ENCODE measurements around the gene EDIL3. TPM values are rescaled to one million over a fixed set of nuclear protein-coding genes. Genes with fewer than 3 reads are reported as not detected.
"Not testable (repeated sequence)": the region's sequence is repeated elsewhere in the genome, so short reads cannot be mapped to it uniquely, and the experiment has no call there.

EDIL3 gene
- total and polyA plus RNA-seq, 2 of the 13 experiments (the other 11 are each of a cell fraction or from before 2014, with no cell fraction given) = 0.01 TPM; not detected in 1

- Histone ChIP-seq H3K4me3 (replicated peaks in 1 of 3; ENCODE audit: insufficient read depth in 1 of 3, low read depth in 2 of 3, low read length in 3 of 3) (no peak overlapping the region), H3K4me1 (ENCODE audit: insufficient read depth, low read length) (no peaks in the 10 kb centered on the region), H2AFZ (ENCODE audit: low read length) (no peak overlapping the region), H3K9ac (ENCODE audit: insufficient read depth, low read depth, low read length) (no peak overlapping the region), H3K27me3 (ENCODE audit: control insufficient read depth in 1 of 2, insufficient read depth in 2 of 2, low read length in 2 of 2) (no peaks in the 10 kb centered on the region), H3K36me3 (replicated peaks in 1 of 2; ENCODE audit: control insufficient read depth in 1 of 2, insufficient read depth in 2 of 2, low read length in 2 of 2) (no peaks in the 10 kb centered on the region), H3K4me2 (ENCODE audit: low read depth, low read length) (no peak overlapping the region), H3K79me2 (ENCODE audit: insufficient read depth, low read length) (no peaks in the 10 kb centered on the region), H4K20me1 (ENCODE audit: insufficient read depth, low read length) (no peaks in the 10 kb centered on the region), H3K27ac (ENCODE audit: extremely low read length, insufficient read depth, low read length) (no peak overlapping the region), H3K9me3 (ENCODE audit: low read length) (no peaks in the 10 kb centered on the region)
- intact Hi-C loops (cut with micrococcal nuclease; ENCODE audit: unreplicated experiment) = no loop called here
- POLR2A ChIA-PET = no interaction called here
- no peak for TF ChIP-seq SSRP1 (CRISPR knock-in tag; IDR thresholded peaks at IDR 0.05)
- no peak for TF ChIP-seq ZNF333 (CRISPR knock-in tag; IDR thresholded peaks at IDR 0.05; ENCODE audit: borderline replicate concordance)
- peak; percentile 68 for TF ChIP-seq ATF7 (IDR thresholded peaks at IDR 0.05)
- no peak for TF ChIP-seq ATF7 (CRISPR knock-in tag; IDR thresholded peaks at IDR 0.05)
- no peak for TF ChIP-seq HOXA9 (CRISPR knock-in tag; IDR thresholded peaks at IDR 0.05; ENCODE audit: borderline replicate concordance)
- TF ChIP-seq HNF1B (CRISPR knock-in tag; IDR thresholded peaks at IDR 0.05) = no peak
- no peak for TF ChIP-seq ZNF20 (CRISPR knock-in tag; IDR thresholded peaks at IDR 0.05)
- no peak for TF ChIP-seq HOXD1 (CRISPR knock-in tag; IDR thresholded peaks at IDR 0.05)
- TF ChIP-seq CREB1 (IDR thresholded peaks at IDR 0.05) = no peak
- TF ChIP-seq CREB1 (CRISPR knock-in tag; IDR thresholded peaks at IDR 0.05) = no peak
- no peak for TF ChIP-seq DNMT1 (CRISPR knock-in tag; IDR thresholded peaks at IDR 0.05)
- no peak for DNase-seq (ENCODE audit: low spot score)
- CTCF ChIA-PET (ENCODE audit: low intra/inter-chr PET ratio, low total read pairs) = no interaction called here
- FAIRE-seq = no peak
- ATAC-seq = no peak
- in situ Hi-C loops (cut with HindIII; ENCODE audit: extremely low pct_ligation_motif_present, low pct_unique_long_range_greater_than_20kb) = no loop called here
- WGBS (ENCODE audit: low lambda C conversion rate) = 2% methylated on average over 1 of the region's 1 CpG
- no TSS peak for BruUV-seq (replicated peaks)
Observed at GRCh38 chr5:84162695-84163094, 222.0 kb downstream of the EDIL3 start.

DNA sequence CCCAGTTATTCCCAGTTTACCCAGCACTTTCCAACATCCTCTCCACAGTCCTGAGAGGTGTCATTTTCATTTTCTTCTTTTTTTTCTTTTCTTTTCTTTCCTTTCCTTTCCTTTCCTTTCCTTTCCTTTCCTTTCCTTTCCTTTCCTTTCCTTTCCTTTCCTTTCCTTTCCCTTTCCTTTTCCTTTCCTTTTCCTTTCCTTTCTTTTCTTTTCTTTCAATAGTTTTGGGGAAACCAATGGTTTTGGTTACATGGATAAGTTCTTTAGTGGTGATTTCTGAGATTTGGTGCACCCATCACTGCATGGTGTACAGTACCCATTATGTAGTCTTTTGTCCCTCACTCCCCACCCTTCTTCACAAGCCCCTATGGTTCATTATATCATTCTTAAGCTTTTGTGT, 224.0 kb downstream of the EDIL3 start:
- H3K27me3 ChIP-seq (ENCODE audit: control insufficient read depth in 1 of 2, insufficient read depth in 2 of 2, low read length in 2 of 2); H3K4me3 ChIP-seq (replicated peaks in 1 of 3; ENCODE audit: insufficient read depth in 1 of 3, low read depth in 2 of 3, low read length in 3 of 3); H3K9me3 ChIP-seq (ENCODE audit: low read length); DNase-seq (ENCODE audit: low spot score); in situ Hi-C loops (cut with HindIII; ENCODE audit: extremely low pct_ligation_motif_present, low pct_unique_long_range_greater_than_20kb); H3K4me1 ChIP-seq (ENCODE audit: insufficient read depth, low read length); ATAC-seq; H3K4me2 ChIP-seq (ENCODE audit: low read depth, low read length); H3K36me3 ChIP-seq (replicated peaks in 1 of 2; ENCODE audit: control insufficient read depth in 1 of 2, insufficient read depth in 2 of 2, low read length in 2 of 2); intact Hi-C loops (cut with micrococcal nuclease; ENCODE audit: unreplicated experiment); FAIRE-seq; POLR2A ChIA-PET; CTCF ChIA-PET (ENCODE audit: low intra/inter-chr PET ratio, low total read pairs); H3K27ac ChIP-seq (ENCODE audit: extremely low read length, insufficient read depth, low read length); H4K20me1 ChIP-seq (ENCODE audit: insufficient read depth, low read length); BruUV-seq (replicated peaks); H3K79me2 ChIP-seq (ENCODE audit: insufficient read depth, low read length); H3K9ac ChIP-seq (ENCODE audit: insufficient read depth, low read depth, low read length); H2AFZ ChIP-seq (ENCODE audit: low read length): not testable (repeated sequence)

Data from HepG2 (cell line).